Transverse colon (tissue), 4 donors: ENCODE data around the gene GPHN.

ENCODE experiments used
- POLR2A ChIP-seq: fragments of 450-650 bp; IDR thresholded peaks from one replicate; pipeline ENCODE4 v1.6.1; 2016; ENCODE audit warnings: antibody characterized with exemption, mild to moderate bottlenecking, moderate library complexity
- POLR2AphosphoS5 ChIP-seq, 3 donors: sonication (generic); formaldehyde crosslinking; IDR thresholded peaks; one replicate each; pipeline ENCODE4 v1.6.1; 2016; ENCODE audit warnings: antibody characterized with exemption in 3 of 3
- TF ChIP-seq, protein P1 (sequence below), 5 experiments: fragments of 200-600 bp in 3 of 5; fragments of 450-650 bp in 2 of 5; sonication (generic) in 3 of 5; IDR thresholded peaks; 1 replicate in 2 of 5; 2 replicates in 3 of 5; pipeline ENCODE4 v1.5.1; 2016 to 2017; ENCODE audit warnings: antibody characterized with exemption in 5 of 5, inconsistent platforms in 3 of 5, mild to moderate bottlenecking in 2 of 5, moderate library complexity in 1 of 5

DNA sequence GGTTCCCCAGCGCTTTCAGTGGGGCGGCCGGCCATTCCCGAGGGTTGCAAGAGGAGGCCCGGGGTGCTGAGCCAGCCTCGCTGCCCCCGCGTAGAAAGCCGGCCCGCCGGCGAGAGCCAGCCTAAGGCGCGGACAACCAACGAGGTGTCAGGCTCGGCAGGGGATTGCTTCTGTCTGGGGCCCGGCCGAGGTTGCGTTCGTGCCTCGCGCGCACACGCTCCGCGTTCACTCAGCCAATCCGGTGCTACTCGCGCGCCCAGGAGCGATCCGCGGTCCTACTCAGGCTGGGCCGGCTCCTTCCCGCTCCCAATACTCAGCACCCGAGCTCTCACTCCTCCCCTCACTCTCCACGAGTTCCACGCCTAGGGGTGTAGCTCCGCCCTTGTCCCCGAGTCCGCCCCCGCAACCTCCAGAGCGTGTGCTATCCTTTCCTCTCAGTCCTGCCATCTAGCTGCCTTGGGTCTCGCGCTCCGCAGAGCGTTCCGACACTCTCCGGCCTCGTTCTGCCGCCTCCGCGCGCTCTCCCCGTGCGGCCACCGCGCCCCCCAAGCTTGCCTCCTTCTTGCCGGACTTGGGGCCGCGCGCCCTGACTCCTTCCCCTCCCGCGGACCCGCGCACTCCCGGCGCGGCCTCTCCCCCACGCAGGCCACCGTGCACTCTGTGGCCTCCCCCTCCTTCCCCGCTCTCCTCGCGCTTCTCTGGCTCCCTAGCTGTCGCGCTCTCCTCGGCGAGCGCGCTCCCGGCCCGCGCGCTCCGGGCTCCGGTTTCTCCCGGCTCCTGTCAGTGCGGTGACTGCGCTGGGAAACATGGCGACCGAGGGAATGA lies at the start of gene GPHN:
- TF ChIP-seq, protein P1, sequence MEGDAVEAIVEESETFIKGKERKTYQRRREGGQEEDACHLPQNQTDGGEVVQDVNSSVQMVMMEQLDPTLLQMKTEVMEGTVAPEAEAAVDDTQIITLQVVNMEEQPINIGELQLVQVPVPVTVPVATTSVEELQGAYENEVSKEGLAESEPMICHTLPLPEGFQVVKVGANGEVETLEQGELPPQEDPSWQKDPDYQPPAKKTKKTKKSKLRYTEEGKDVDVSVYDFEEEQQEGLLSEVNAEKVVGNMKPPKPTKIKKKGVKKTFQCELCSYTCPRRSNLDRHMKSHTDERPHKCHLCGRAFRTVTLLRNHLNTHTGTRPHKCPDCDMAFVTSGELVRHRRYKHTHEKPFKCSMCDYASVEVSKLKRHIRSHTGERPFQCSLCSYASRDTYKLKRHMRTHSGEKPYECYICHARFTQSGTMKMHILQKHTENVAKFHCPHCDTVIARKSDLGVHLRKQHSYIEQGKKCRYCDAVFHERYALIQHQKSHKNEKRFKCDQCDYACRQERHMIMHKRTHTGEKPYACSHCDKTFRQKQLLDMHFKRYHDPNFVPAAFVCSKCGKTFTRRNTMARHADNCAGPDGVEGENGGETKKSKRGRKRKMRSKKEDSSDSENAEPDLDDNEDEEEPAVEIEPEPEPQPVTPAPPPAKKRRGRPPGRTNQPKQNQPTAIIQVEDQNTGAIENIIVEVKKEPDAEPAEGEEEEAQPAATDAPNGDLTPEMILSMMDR (IDR thresholded peaks at IDR 0.05): peak in 3 of 5 experiments; percentile 15 to 30 (median 30)
- TF ChIP-seq POLR2A (peak; percentile 87), POLR2AphosphoS5 (IDR thresholded peaks at IDR 0.05) (peak; percentile 93 to 97 (median 96))
